ES-I3 (cell line): ENCODE data around the gene NRXN3.

Experiments used
- H3K36me3 ChIP-seq: 2 replicates; pipeline ENCODE4 v1.6.1; 2013; ENCODE audit warnings: mild to moderate bottlenecking, low read length, control low read depth, moderate library complexity; ENCODE audit not compliant: insufficient read depth
- H3K4me1 ChIP-seq: 2 replicates; pipeline ENCODE4 v1.6.1; 2013; ENCODE audit warnings: mild to moderate bottlenecking, control low read depth, low read length; ENCODE audit not compliant: insufficient read depth
- H3K9ac ChIP-seq: 2 replicates; pipeline ENCODE4 v1.6.1; 2013; ENCODE audit warnings: low read depth, mild to moderate bottlenecking, low read length, moderate library complexity
- H3K9me3 ChIP-seq: 2 replicates; pipeline ENCODE4 v1.6.1; 2013; ENCODE audit warnings: mild to moderate bottlenecking, low read length, moderate library complexity; ENCODE audit not compliant: control insufficient read depth, insufficient read depth

NRXN3 gene

DNA sequence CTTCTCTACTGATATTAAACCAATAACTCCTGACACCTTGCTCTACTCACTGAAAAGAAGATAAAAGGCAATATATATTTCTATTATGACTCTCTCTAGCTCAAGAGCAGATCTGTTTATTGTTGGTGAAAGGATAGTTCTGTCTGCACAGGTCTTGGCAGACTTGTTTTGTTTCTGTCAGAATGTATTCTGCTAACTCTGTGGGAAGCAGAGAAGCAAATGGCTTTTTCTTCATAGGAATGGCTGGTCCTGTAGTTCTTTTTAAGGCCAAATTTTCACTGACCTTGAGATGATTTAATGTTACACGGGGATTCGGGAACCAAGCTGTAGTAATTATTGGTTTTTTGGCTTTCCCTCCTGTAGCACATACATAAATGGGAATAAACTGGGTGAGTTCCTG is 1529.0 kb downstream of the NRXN3 start:
- Histone ChIP-seq H3K4me1 (no peaks in the 10 kb centered on the region), H3K36me3 (no peaks in the 10 kb centered on the region), H3K9me3 (no peaks in the 10 kb centered on the region), H3K9ac (no peak overlapping the region)

DNA sequence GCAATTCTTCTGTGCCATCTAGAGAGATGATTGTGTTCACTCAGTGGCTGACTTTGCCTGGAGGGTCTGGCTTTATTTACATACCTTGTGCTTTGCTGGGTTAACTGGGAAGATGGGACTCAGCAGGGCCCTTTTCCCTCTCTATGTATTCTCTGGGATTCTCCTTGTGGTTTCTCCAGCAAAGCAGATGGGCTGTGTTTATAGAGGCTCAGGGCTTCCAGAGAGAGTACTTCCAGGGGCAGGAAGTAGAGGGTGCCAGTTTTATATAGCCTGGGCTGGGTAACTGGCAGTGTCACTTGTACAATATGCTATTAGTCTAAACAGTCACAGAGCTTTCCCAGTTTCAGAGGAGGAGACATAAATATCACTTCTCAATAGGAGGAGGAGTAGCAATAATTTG is 1531.2 kb downstream of the NRXN3 start:
- no peaks in the 10 kb centered on the region for H3K36me3 ChIP-seq
- no peaks in the 10 kb centered on the region for H3K4me1 ChIP-seq
- H3K9ac ChIP-seq: no peak overlapping the region
- no peaks in the 10 kb centered on the region for H3K9me3 ChIP-seq

DNA sequence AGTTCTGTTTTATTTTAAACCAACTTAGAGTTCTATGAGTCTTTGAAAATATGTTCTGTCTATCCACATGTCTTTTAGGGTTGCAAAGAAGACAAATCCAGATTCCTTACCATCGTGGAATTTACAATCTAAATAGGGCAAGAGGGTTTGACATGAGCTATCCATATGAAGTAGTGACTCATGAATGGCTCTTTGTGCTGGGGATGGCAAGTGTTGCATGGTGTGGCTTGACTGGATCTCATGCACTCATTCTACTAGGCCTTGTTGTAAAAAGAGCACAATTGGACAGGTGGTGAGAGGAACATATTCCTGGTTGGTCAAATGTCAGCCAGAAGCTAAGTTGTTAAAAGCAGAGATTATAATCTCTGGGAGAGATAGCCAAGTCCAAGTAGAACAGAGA is 1532.0 kb downstream of the NRXN3 start:
- no peak overlapping the region for H3K9ac ChIP-seq
- H3K4me1 ChIP-seq: no peaks in the 10 kb centered on the region
- no peaks in the 10 kb centered on the region for H3K36me3 ChIP-seq
- H3K9me3 ChIP-seq: no peaks in the 10 kb centered on the region

DNA sequence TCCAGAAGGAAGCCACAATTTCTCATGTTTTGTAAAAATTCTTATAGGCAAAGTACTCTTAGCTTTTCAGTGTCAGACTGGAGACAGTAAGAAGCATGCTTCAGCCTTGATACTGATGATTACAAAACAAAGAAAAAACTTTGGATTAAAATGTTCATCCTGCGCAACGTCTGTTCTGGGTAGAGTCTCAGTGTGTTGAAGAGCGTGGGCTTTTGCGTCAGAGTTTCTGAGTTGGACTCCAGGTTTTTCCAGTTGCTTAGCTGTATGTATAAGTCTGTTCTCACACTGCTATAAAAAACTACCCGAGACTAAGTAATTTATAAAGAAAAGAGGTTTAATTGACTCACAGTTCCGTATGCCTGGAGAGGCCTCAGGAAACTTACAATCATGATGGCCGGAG is 1533.0 kb downstream of the NRXN3 start:
- no peak overlapping the region for H3K9ac ChIP-seq
- no peaks in the 10 kb centered on the region for H3K9me3 ChIP-seq
- no peaks in the 10 kb centered on the region for H3K4me1 ChIP-seq
- H3K36me3 ChIP-seq: no peaks in the 10 kb centered on the region

DNA sequence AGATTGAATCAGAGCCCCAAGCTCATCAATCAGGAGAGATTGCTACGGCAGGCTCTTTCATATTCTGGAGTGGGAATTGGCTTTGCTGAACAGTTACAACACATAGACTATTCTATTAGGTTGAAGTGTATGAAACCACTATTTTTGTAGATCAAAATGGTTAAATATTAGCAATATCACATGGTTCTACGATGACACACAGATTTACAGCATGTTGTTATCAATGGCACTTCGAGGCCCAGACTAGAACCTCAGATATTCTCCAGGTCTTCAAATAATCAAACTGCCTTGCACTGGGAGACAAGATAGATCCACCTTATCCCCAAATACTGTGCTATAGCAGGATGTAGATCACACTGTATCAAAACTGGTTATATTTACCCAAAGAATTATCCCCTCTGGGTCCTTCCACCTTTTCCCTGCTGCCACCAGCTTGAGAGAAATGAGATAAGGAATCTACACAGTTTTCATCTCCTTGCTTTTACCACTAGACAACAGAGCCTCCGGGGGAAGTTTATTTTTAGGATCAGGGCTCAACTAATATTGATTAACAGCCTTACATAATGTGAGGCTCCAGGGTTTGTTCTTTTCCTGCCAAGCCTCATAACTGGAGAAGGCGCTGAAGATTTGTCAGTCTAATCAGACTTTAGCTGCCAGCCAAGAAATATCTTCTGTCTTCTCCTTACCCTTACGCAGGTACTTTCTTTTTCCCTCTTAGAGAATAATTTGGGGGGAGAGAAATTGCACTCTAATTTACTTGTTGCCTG is 1534.1 kb downstream of the NRXN3 start:
- Histone ChIP-seq H3K9ac (no peak overlapping the region), H3K4me1 (0 out of 2 replicates have a peak, but pooled peaks cover 6% of the 10 kb centered on the region), H3K9me3 (no peaks in the 10 kb centered on the region), H3K36me3 (no peaks in the 10 kb centered on the region)

DNA sequence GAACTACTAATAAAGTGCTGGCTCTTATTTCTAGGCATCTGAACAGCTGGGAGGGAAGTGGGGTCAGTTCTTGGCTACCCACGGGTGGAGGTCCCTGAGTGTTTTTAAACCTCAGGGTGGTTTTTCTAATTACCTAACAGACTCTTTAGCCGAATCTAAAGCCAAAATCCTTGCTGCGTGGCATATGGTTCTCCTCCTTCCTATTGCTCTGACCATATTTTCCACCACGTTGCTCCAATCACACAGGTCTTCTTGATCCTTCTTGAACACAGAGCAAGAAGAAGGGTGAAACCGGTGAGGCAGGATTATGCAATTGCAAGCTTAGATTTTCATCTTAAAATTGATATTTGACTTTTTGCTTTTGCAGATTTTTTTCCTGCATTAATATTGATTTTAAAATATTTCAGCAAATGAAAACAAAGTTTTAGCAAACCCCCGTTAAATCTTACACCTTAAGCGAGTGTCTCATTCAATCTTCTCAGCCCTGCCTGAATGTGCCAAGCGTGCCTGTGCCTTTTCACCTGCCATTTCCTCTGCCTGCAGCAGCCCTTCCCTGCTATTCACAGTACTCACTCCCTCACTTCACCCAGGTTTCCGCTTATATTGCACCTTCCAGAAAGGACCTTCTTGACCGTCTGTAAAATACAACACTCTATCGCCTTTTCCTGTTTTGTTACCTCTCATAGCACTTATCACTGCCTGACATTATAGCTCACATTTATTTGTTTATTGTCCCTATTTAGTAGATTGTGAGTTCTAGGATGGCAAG is 1535.1 kb downstream of the NRXN3 start:
- no peaks in the 10 kb centered on the region for H3K36me3 ChIP-seq
- H3K9me3 ChIP-seq: no peaks in the 10 kb centered on the region
- 0 out of 2 replicates have a peak, but pooled peaks cover 7% of the 10 kb centered on the region for H3K4me1 ChIP-seq
- no peak overlapping the region for H3K9ac ChIP-seq

DNA sequence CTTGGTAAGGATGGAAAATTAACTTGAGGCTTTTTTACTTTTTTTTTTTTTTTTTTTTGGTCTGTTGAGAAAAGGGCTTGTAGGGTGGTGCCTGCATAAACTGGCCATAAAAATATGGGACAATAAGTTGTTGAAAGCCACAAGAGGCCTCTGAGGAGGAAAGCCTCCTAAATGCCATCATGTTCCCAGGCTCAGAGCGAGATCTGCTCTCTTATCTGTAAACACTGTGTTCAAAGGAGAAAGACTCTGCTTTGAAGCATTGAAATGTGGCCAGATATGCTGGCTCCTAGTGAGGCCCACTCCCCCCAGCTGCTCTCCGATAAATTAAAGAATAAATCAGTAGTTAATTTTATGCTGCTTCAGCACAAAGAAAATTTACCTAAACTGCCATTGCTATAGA is 1536.2 kb downstream of the NRXN3 start:
- no peaks in the 10 kb centered on the region for H3K36me3 ChIP-seq
- H3K9ac ChIP-seq: no peak overlapping the region
- H3K9me3 ChIP-seq: no peaks in the 10 kb centered on the region
- 0 out of 2 replicates have a peak, but pooled peaks cover 7% of the 10 kb centered on the region for H3K4me1 ChIP-seq

DNA sequence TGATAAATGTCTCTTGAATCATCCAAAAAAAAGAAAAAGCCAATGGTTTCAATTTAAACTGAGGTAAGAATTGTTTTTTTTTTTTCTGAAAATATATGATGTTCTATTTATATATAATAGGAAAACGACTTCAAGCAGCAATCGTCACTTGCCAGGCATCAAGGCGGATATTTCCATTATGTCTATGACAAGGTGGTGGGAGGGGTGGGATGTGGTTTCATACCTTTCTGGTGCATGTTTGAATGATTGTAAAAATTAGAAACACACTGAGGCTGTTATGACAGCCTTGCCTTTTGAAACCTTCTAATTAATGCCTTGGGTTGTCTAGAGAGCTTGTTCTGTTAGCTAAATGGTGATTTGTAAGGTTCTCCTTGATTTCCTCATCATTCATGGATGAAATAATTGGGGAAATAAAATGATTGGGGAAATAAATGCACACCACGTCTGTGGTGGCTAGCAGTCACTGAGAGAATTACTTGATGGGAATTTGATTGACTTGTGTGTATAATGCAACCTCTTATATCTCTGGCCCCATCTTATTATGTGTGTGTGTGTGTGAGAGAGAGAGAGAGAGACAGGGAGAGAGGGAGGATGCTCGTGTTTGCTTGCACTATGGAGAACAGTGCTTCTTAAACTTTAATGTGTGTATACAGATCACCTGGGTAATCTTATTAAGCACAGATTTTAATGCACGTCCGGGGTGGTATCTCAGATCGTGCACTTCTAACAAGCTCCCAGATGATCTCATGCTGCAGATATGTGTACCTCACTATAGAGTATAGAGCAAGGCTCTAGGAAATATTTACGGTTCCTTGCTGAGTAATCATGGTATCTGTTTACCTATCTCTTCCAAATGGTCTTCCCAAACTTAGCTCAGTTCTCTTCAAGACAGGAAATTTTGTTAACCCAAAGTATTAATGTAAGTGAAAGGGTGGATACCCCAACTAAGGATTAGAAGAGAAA is 1538.5 kb downstream of the NRXN3 start:
- Histone ChIP-seq H3K9ac (no peak overlapping the region), H3K9me3 (no peaks in the 10 kb centered on the region), H3K36me3 (no peaks in the 10 kb centered on the region), H3K4me1 (peaks cover 7% of the 10 kb centered on the region; the same call in 1 of the 2 replicates)

DNA sequence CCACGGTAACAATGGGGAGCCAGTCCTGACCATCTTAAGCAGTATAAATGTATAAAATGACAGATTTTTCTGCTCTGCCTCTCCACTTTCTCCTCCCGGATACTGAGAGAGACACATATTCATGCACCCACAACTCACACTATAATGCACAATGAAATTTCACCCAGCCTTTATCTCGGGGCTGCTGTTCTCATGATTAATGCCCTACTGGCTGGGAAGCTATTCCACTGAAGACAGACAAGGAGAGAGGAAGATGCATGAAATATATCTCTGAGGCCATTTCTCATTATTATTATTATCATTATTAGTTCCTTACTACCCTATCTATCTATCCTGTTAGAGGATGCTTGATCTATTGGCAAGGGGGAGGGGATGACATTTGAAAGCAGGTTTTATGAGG is 1539.4 kb downstream of the NRXN3 start:
- no peak overlapping the region for H3K9ac ChIP-seq
- H3K4me1 ChIP-seq: peaks cover 7% of the 10 kb centered on the region; the same call in 1 of the 2 replicates
- H3K36me3 ChIP-seq: no peaks in the 10 kb centered on the region
- no peaks in the 10 kb centered on the region for H3K9me3 ChIP-seq

DNA sequence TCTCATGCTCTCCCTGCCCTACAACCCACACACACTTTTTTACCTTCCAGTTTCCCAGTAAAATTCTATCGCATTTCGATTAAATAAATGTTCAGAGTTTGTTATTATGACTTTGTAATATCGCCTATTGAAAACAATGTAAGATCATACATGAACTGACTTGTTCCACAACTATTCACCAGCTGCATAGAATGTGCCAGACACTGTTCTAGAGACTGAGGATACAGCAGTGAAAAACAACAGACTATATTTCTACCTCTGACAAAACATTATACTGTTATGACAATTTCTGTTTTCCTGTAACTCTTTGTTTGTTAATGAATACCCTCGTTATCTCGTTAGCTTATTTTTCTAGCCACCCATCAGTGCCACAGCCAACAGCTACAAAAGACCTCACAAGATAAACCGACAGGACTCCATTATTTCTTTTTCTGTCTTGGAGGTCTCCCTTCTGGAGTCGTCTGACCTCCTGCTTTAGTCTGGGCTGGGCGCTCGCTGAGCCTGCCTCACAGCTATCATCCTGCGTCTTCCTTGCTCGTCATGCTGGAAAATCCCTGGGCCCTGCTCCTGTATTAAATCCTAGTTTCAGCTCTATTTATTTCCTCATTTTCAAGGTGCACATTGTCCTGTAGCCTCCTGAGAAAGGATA is 1542.3 kb downstream of the NRXN3 start:
- Histone ChIP-seq H3K9ac (no peak overlapping the region), H3K4me1 (peaks cover 7% of the 10 kb centered on the region; the same call in 1 of the 2 replicates), H3K9me3 (no peaks in the 10 kb centered on the region), H3K36me3 (no peaks in the 10 kb centered on the region)

DNA sequence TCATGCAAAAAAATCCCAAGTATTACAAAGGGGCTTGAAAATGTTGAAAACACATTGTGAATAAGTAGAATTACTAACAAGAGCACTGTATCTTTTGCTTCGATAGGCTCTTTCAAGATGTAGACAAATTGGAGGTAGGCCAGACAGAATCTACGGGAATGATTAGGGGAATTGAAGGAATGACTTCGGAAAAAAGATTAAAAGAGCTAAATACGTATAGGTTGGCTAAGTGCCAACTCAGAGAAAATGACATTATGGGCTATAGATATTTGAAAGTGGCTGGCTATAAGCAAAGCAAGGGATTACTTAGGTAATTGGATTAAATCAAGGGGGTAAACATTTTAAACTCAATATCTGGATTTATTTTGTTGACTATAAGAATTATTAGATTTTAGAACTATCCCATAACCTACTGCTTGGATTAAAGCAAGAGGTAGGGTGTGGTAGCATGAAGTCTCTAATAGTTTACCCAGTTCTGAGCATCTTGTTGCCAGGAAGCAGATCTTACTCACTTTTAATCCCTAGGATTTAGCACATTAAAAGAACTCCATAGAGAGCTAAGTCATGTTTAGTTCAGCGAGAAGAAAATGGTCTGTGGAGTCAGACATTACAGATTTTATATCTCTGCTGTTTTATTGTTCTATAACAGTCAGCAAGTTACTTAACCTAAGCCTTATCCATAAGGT is 1551.4 kb downstream of the NRXN3 start:
- Histone ChIP-seq H3K9me3 (no peaks in the 10 kb centered on the region), H3K9ac (no peak overlapping the region), H3K36me3 (no peaks in the 10 kb centered on the region), H3K4me1 (no peaks in the 10 kb centered on the region)

DNA sequence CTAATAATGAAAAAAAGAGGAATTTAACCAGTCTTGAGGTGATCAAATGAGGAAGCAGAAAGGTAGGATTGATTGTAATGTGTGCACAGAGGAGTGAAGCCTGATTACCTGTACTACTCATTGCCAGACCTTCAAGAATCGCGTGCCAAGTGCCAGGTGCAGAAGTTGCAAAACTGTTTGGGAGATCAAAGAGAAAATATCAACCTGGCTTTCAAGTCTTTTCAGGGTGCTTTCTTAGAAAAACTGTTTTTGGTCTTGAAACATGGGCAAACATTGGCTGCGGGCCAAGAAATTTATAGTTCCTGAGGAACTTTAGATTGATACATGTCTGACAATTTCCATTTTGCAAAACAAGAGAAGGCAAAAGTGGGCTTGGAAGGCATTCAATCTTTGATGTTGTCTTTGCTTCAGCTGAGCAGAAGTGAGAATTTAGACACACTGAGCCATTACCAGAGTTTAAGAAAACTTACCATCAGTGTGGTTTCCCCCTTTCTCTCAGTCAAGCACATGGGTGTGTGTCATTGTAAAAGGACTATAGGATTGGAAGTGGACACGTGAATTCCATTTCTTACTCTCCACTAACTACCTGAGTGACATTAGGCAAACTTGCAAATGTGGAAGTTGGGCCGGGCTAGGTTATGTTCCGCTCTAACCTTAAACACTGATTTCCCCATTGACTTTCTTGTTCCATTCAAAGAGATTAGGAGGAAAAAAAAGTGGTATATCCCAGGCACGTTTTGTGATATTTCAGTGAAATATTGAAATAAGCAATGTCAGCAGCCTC is 1555.0 kb downstream of the NRXN3 start:
- Histone ChIP-seq H3K9me3 (no peaks in the 10 kb centered on the region), H3K36me3 (no peaks in the 10 kb centered on the region), H3K9ac (no peak overlapping the region), H3K4me1 (no peaks in the 10 kb centered on the region)

DNA sequence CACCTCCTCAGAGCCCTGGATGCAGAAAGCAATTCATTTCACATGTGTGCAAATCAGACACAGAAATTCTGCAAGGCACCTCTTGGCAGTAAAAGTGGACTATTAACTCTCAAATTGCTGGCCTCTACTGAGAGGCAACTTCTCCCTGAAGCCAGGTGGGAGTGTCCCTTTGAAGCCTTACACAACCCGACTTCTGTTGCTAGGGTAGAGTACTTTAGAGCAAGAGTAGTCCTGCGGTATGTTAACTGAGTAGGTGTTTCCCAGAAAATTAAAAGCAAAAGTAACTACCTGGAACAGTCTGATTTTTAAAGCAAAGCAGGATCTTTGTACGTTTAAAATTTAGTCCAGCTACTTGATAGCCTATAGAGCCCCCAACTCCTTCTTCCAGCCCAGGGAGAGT is 1557.7 kb downstream of the NRXN3 start:
- Histone ChIP-seq H3K4me1 (no peaks in the 10 kb centered on the region), H3K9me3 (no peaks in the 10 kb centered on the region), H3K36me3 (no peaks in the 10 kb centered on the region), H3K9ac (no peak overlapping the region)
